Measurements from ENCODE around the gene METTL2B.
"Not testable (repeated sequence)": the region's sequence is repeated elsewhere in the genome, so short reads cannot be mapped to it uniquely, and the experiment has no call there.

Gene METTL2B

DNA sequence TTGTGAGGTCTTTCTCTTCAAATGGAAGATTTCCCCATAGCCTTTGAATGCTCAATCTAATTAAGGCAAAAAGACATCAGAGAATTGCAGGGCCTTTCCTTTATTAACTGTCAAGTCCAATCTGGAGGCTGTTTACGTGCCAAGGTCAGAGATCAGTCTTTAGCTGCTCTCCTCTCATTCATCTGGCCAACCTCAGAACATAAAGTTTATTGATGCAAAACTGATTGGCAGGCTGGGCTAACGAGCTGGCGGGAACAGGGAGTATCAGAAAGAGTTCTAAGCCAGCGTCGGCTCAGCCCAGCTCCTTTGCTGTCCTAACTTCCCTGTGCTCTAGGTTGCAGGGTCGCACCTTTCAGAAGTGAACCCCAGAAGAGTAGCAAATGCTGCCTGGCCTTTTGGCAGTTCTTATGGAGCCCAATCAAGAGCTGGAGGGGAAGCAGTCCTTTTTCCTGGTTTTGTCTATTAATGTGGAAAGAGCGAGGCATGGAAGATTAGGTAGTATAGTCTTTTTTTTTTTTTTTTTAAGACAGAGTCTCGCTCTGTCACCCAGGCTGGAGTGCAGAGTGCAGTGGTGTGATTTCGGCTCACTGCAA, 47.5 kb downstream of the METTL2B start:
- not testable (repeated sequence) for DNase-seq (ENCODE audit: low read depth)

DNA sequence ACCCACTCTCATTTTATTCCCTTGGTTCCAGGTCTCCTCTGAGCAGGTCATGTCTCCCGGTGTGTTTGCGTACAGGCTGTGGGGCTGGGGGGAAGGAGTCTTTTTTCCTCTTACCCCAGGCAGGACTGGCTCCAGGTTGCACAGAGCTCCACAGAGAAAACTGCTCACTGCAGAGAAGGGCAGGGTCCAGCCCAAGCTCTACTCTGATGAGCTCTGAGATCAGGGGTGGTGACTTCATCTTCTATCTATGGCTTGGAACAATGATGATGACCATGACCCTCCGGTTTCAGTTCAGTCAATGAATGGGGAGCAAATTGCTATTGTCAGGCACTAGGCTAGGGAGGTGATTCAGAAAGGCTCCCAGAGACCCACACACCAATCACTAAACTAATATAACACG, 49.0 kb downstream of the METTL2B start:
- DNase-seq (ENCODE audit: low read depth), result not testable (repeated sequence)

DNA sequence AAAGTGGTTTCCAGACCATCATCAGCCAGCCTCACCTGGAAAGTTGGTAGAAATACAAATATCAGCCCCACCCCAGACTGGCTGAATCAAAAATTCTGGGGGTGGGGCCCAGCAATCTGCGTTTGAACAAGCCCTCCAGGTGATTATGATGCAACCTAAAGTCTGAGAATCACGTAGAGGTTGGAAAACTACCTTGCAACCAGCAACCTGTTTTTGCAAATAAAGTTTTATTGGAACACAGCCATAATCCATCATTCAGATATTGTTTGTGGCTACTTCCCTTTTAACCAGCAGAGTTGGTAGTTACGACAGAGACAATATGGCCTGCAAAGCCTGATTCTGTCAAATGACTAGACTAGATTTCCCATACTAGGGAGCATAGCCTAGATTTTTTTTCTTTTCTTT, 49.5 kb downstream of the METTL2B start:
- not testable (repeated sequence) for DNase-seq (ENCODE audit: low read depth)

DNA sequence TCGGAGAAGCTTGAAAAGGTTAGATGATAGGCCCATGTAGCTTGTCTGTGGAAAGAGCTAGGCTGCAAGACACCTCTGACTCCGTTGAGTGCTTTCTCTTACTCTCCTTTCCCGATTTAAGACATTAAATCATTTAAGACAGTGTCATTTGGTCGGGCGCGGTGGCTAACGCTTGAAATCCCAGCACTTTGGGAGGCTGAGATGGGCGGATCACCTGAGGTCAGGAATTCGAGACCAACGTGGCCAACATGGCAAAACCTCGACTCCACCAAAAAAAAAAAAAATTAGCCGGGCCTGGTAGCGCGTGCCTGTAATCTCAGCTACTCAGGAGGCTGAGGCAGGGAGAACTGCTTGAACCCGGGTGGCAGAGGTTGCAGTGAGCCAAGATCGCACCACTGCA, 52.6 kb downstream of the METTL2B start:
- DNase-seq (ENCODE audit: low read depth), result not testable (repeated sequence)

DNA sequence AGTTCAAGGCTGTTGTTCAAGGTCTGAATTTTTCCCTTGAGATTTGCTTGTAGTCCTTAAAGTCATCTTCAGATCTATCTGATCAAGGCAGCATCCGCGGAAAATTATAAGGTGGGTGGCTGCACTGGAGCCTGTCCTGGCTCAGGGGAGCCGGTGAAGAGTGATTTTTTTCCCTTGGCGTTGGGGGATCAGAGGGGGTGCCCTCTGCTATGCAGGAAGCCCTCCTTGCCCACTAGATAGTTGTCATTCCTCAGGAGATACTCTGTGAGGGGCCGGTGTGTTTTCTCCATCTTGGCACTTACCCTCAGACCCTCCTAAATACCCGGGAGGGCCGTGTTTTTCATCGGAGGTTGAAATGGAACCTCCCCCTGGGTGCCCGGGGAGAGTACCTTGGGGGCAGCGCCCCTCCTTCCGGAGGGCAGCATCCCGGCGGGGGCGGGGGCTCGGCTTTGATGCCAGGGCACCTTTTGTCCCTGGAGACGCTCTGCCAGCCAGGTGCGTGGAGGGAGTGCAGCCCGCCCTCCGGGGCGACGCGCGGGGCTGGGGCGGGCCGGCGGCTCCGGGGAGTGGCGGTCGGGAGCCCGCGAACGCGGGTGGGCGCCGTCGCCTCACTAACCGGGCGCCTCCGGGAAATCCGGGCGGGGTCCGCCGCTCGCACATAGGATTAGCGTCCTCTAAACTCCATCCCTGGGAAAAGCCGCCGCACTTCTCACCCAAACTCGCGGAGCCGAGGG, 53.7 kb downstream of the METTL2B start:
- DNase-seq (ENCODE audit: low read depth), result not testable (repeated sequence)

DNA sequence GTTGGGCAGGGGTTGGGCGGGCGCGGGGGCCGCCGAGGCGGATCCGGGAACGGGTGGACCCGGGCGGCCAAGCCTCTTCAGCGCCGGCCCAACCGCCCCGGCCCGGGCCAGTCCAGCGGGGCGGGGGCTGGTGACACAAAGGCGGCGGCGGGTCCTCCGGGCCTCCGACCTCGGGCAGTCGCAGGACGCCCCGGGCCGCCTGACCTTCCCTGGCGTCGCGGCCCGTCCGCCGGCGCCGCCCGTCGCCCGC, 54.2 kb downstream of the METTL2B start:
- no peak for DNase-seq (ENCODE audit: low read depth)

DNA sequence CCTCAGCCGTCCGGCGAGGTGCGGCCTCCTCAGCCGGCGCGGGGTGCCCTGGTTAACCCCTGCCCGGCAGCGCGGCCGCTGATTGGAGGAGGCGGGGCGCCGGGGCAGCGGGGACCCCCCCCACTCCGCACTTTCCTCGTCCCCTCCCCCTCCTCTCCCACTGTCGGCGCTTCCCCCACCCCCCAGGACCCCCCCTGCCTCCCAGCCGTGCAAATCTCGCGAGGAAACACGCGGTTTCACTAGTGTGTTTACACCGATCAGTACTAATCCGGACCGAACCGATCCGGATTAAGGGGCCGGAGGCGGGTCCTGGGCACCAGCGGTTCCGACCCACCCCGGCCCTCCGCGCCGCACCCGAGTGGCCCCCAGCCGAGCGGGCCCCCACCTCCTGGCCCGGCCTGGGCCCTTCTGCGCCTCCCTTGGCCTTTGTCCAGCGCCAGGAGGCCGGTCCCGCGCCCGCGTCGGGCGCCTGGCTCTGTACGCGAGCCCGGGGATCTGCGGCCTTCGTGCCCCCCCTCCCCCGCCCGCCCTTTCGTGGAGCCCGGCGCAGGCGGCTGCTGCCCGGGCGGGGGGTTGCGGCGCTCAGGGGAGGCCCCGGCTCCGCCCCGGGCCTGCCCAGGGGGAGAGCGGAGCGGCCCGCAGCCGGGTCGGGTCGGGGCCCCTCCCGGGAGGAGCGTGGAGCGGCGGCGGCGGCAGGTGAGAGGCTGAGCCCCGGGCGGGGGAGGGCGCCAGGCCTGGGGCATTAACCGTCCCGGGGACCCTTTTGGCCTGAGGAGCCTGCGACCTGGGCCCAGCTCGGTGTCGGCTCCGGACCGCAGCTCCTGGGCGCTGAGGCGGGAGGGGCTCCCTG, 54.8 kb downstream of the METTL2B start:
- DNase-seq (ENCODE audit: low read depth), result peak; percentile 59

DNA sequence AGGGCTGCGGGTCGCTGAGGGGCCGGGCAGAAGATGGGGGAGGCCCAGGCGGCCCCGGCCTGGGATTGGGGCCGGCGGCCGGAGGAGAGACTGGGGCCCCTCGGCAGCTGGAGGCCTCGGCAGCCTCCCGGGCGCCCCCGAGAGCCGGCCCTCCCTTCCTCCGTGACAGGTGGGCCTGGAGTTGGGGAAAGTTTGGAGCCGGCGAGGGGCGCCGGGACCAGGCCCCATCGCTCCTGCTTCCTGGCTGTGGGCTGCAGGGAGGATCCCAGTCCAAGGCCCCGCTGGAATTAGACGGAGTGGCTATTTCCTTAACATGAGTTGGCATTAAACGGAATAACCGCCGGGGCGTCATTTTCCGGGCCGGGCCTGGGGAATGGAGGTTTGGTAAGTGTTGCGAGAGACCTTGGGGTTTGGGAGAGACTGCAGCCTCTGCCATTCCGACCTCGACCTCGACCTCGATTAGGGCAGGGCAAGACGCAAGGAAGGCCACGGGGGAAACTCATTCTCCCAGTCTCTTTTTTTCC, 55.5 kb downstream of the METTL2B start:
- DNase-seq (ENCODE audit: low read depth), result not testable (repeated sequence)

DNA sequence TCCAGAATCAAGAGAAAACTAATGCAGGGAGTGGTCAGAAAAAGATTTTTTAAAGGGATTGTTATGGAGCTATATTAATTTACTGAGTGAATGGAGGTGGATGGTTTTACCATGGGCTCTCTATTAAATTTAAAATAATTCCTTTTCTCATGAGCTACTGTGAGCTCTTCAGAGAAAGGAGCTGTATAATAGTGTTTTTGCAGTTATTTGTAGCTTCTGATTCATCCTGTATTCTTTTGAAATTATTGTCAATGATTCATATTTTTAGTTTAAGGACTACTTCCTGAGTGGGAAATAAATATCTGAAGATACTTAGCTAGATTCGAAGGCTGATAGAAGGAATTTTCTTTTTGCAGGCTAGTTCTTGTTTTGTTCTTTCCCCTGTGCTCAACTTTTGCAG, 56.4 kb downstream of the METTL2B start:
- DNase-seq (ENCODE audit: low read depth), result not testable (repeated sequence)

DNA sequence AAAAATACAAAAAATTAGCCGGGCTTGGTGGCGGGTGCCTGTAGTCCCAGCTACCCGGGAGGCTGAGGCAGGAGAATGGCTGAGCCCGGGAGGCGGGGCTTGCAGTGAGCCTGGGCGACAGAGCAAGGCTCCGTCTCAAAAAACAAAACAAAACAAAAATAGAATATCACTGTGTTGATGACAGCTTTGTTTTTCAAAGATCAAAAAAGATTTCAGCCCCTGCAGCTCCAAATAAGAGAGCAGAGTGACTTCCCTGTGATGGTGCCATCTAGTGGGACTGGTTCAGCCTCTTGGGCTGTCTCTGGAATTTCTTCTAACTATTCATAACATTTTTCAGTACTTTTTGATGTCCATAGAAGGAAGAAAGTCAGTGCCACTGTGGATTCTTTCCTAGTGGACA, 60.9 kb downstream of the METTL2B start:
- DNase-seq (ENCODE audit: low read depth), result not testable (repeated sequence)

DNA sequence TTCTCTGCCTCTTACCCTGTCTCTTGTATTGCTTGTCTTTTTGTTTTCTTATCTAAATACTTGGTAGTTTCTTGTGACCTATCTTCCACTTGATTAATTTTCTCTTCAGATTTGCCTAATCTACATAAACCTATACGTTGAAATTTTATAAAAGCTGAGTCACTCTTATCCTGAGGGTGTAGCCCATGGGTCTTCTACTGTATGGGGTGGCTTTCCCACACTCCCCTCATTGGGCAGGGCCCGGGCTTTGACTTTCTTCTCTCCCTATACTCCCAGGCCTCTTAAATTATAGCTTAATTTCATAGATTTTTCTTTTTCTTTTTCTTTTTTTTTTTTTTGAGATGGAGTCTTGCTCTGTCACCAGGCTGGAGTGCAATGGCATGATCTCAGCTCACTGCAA, 66.0 kb downstream of the METTL2B start:
- not testable (repeated sequence) for DNase-seq (ENCODE audit: low read depth)

DNA sequence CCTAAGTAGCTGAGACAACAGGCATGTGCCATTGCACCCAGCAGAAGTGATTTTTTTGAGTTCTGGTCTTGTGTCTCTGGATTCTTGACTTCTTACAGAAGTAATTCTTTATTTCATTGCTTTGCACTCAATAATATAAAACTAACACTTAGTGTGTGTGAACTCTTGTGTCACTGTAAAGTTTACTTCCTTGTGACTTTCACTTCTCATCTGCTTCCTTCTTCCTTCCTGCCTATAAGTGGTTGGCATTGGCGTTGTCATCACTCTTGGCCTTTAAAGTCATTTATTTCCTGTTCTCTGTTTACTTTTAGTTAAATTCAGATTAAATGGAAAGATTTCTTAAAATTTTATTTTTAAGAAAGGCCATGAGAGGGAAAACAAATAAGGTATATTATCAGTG, 66.8 kb downstream of the METTL2B start:
- DNase-seq (ENCODE audit: low read depth), result not testable (repeated sequence)

DNA sequence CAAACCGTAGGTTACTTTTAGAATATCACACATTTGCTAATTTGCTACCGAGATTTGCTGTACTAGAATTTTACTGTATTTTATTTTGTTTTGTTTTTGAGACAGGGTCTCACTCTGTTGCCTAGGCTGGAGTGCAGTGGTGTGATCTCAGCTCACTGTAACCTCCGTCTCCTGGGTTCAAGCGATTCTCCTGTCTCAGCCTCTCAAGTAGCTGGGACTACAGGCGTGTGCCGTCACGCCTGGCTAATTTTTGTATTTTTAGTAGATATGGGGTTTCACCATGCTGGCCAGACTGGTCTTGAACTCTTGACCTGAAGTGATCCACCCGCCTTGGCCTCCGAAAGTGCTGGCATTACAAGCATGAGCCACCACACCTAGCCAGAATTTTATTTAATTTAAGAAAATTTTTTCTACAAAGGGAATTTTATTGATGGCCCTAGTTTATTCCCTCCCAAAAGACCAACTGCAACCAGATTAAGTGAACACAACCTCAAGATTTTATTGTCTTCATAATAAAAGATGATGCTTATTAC, 69.8 kb downstream of the METTL2B start:
- DNase-seq (ENCODE audit: low read depth), result not testable (repeated sequence)

DNA sequence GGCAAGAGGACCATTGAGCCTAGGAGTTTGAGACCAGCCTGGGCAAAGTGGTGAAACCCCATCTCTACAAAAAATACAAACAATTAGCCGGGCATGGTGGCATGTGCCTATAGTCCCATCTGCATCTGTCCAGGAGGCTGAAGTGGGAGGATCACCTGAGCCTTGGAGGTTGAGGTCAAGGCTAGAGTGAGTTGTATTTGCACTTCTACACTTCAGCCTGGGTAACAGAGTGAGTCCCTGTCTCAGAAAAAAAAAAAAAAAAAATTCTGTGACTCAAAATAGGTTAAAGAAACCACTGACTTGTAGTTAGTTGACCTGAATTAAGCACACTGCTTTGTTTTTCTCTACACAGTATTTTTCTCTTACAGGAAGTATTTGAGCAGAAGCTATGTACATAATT, 74.4 kb downstream of the METTL2B start:
- no peak for DNase-seq (ENCODE audit: low read depth)

DNA sequence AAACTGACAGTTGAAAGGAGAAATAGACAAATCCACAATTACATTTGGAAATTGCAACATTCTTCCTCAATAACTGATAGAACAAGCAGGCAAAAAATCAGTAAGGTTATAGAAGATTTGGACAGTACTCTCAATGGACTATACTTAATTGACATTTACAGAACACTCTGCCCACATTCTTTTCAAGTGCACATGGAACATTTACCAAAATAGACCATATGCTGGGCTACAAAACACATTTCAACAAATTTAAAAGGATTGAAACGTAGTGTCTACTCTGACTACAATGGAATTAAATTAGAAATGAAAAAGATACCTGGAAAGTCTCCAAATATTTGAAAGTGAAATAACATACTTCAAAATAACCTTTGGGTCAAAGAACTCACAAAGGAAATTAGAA, 77.8 kb downstream of the METTL2B start:
- DNase-seq (ENCODE audit: low read depth), result not testable (repeated sequence)
